NCI-H2107 treated with DMSO at 0.1 percent for 48 hours (cell line): Measurements from ENCODE around the gene PARD3.
A peak's percentile ranks its signal among the peaks of the same experiment; 100 is the strongest.

ENCODE experiments used
- DNase-seq: peaks from one replicate; lab custom pipeline; 2025; ENCODE audit not compliant: unreplicated experiment; lab: John Stamatoyannopoulos, UW

The PARD3 gene

DNA sequence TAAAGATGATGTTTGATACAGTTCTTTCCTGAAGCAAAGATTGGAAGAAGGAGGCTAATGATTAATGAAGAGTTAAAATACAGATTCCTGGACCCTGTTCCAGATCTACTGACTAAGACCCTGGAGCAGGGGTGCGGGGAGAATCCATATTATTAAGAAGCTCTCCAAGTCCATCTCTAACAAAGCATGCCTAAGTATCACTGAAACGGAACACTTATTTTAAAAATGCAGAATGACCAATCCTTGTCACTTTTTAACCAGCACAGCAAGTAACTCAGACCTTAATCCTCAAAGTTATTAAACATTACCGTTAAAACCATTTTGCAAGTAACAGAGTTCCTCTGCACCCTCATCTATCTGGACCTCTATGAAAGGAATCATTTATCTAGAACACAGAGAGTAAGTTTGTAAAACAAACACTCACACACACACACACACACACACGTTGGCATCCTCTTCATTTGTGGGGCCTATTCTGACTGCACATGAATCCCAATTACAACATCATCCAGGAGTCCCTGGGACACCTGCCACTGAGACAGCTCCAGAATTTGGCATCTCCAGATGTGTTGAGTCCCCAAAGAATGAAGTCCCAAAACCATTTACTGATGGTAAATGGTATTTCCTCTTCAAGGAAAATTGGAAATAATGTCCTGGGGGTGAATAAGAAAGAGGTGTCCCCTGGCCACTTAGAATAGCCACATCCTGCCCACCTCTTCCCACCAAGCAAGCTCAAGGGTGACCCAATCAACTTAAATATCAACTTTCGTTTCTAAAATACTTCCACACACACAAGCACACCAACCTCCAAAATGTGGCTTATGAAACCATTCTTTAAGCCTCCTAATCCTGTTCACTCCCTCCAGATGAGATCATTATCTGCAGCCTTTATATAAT is 117.5 kb downstream of the PARD3 start:
- DNase-seq, result no peak

GRCh38 chr10:34696423-34696822 is 118.7 kb downstream of the PARD3 start:
- no peak for DNase-seq

GRCh38 chr10:34690383-34691049 is 124.6 kb downstream of the PARD3 start:
- DNase-seq, result peak; percentile 14

- DNase-seq, result peak; percentile 49
These were observed 126.0 kb downstream of the PARD3 start for GRCh38 chr10:34689053-34689452.

DNA sequence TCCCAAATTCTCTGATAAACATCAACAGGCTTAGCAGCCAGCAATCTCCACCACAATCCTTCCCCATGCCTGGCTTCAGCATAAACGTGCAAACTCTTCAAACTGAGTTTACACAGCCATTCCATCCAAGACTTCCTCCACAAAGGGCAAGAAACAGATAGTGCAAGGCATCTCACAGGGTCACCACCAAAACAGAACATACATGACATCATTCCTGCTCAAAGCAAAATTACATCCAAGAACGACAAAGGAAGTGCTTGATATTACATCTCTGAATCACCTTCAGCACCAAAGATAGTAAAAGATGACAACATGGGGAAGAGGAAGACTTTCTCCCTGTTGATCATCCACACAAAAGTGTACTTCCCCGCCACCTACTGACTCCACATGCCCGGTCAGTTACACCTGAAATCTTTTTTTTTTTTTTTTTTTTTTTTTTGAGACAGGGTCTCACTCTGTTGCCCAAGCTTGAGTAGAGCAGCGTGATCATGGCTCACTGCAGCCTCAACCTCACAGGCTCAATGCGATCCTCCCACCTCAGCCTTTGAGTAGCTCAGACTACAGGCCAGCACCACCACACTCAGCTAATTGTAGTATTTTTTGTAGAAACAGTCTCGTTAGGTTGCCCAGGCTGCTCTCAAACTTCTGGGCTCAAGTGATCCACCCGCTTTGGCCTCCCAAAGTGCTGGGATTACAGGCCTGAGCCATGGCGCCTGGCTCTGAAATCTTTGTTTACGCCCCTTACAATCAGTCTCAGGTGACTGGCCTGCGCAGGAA is 127.5 kb downstream of the PARD3 start:
- DNase-seq, result no peak

DNA sequence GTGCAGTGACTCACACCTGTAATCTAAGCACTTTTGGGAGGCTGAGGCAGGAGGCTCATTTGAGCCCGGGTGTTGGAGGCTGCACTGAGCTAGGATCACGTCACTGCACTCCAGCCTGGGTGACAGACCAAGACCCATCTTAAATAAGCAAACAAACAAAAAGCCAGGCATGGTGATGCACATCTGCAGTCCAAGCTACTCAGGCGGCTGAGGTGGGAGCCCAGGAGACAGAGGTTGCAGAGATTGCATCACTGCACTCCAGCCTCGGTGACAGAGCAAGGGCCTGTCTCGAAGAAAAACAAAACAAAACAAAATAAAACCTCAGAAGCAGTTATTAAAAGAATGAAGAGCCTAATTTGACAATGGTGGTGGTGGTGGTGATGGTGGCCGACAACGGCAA is 132.5 kb downstream of the PARD3 start:
- DNase-seq, result no peak

- DNase-seq, result no peak
These were observed 133.2 kb downstream of the PARD3 start for GRCh38 chr10:34681933-34682332.

GRCh38 chr10:34679177-34679576 is 135.9 kb downstream of the PARD3 start:
- no peak for DNase-seq

- DNase-seq, result no peak
These were observed 137.5 kb downstream of the PARD3 start for GRCh38 chr10:34677591-34677990.

DNA sequence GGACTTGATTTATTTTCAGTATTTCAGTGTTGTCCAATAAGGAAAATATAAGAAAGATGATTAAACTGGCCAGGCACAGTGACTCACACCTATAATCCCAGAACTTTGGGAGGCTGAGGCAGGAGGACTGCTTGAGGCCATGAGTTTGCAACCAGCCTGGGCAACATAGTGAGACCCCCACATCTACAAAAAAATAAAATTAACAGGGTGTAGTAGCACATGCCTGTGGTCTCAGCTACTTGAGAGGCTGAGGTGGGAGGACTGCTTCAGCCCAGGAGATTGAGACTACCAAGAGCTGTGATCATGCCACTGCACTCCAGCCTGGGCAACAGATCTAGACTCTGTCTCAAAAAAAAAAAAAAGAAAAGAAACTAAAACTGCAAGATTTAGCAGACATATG is 138.0 kb downstream of the PARD3 start:
- DNase-seq, result no peak

DNA sequence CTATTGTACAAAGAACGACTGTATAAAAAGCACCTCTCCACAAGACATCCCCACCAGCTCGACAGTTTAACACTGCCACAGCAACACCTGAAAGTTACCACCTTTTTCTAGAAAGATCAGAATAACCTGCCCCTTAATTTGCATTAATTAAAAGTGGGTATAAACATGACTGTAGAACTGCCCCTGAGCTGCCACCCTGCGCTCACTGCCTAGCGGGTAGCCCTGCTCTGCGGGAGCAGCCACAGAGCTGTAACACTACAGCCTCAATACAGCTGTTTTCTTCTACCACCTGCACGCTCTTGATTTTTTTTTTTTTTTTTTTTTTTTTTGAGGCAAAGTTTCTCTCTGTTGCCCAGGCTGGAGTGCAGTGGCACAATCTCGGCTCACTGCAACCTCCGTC is 140.9 kb downstream of the PARD3 start:
- no peak for DNase-seq

DNA sequence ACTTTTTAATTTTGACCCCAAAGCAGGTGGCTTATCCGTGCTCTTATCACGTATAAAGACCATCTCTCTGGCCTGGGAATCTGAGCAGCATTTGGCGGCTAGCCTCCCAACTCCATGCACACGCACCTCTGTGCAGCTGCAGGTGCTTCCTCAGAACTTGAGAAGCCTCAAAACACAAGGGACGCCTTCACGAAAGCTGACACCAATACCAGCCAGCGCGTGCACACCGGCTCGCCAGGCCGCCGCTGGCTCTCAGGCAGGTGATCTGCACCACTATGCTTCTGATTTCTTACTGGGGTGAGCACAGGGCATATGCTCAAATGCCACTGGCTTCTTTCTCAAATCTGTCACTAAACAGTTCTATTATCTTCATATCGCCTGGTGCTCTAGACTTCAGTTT is 145.0 kb downstream of the PARD3 start:
- DNase-seq, result peak; percentile 40

DNA sequence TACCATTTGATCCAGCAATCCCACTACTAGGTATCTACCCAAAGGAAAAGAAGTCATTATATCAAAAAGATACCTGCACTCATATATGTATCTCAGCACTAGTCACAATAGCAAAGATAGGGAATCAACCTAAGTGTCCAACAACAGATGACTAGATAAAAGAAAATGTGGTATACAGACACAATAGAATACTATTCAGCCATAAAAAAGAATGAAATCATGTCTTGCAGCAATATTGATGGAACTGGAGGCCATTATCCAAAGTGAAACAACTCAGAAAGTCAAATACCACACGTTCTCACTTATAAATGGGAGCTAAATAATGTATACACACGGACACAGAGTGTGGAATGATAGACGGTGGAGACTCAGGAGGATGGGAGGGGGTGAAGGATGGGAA is 146.0 kb downstream of the PARD3 start:
- no peak for DNase-seq

GRCh38 chr10:34667177-34667576 is 147.9 kb downstream of the PARD3 start:
- no peak for DNase-seq

GRCh38 chr10:34666008-34666704 is 148.9 kb downstream of the PARD3 start:
- DNase-seq, result no peak

DNA sequence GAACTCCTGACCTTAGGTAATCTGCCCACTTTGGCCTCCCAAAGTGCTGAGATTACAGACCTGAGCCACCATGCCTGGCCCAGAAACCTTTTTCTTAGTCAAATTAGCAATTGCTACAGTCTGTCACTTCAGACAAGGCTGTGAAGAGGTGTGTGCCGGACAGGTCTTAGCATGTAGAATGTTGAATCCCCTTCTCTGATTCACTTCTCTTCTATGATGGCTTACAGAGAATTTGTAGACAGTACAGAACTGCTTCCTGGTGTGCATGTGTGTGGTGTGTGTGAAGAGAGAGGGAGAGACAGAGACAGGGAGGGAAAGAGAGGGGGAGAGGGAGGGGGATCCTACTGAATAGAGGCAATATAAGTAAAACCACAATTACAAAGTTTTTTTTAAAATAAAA is 150.4 kb downstream of the PARD3 start:
- DNase-seq, result no peak

DNA sequence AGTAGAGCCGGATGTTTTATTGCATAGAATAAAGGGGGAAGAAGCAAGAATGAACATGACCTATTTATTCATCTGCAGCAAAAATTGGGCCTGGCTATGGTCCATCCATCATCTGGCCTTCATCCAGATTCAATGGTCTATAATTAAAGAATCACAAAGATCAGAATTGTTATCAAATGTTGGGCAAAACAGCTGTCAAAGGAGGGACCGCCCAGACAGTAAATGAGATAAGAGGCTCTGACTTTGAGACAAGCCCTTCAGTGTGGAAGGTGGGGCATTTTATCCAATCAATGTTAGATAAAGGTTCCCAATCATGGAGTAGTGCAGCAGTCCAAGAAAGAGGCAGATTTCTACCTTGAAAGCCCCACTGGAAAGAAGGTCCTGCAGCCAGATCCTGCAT is 153.5 kb downstream of the PARD3 start:
- no peak for DNase-seq

GRCh38 chr10:34658934-34659333 is 156.2 kb downstream of the PARD3 start:
- DNase-seq, result no peak

- DNase-seq, result no peak
These were observed 158.4 kb downstream of the PARD3 start for GRCh38 chr10:34656661-34657060.

GRCh38 chr10:34655286-34656170 is 159.6 kb downstream of the PARD3 start:
- peak; percentile 47 for DNase-seq
